Stimulated activated CD4-positive, alpha-beta T cell treated with anti-CD3 and anti-CD28 coated beads, TNF-alpha, amount 100 ng/mL, for 1 hour (primary cell): ENCODE data around the gene CLDN24.

Source experiments
- DNase-seq, 3 donors: peaks; one replicate each; pipeline ENCODE4 v3.0.0-alpha.2; 2020; ENCODE audit warnings: low read depth in 3 of 3, low spot score in 1 of 3

CLDN24 gene

DNA sequence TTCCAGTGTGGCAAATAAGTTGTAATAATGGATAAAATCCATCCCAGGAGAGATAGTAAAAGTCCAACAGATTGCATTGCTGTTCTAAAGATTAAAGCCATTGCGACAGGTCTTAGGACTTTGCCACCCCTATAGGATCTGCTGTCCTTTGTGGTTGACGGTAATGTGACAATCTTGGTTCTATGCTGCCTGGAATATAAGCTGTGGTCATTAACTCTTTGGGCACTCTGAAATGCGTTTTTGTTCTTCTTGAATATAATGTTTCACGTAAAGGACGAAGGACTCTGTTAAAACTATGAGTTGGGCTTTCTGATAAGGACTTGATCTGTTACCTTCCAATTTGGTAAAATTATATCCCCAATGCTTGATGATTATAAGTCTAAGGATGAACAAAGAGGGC, at the start of gene CLDN24:
CLDN24 (minus strand) TSS at position 101 of the 400 bp plus-strand sequence; CDS start at position 101, 0 bp downstream.
- DNase-seq, result no peak

DNA sequence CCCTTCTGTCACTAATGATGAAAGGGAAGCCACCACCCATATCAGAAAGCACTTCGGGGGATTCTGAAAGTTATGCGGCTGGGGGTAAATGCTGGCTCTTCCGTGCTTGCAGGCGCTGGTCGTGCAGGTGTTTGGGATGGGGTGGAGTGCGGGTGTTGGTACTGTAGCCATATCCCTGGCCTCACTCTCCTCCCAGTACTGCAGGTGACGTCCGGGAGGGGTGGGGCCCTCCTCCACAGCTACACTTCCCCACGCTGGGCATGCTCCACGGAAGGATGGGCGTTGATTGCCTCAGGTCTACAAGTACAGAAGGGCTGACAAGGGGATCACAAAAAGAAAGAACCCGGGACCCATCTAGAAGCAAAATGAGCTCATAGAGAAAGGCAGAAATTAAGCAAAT, 48.6 kb upstream of the CLDN24 start:
- DNase-seq, result no peak

GRCh38 chr4:183369073-183369472, 46.8 kb upstream of the CLDN24 start:
- DNase-seq, result no peak

- DNase-seq, result no peak
Measured at GRCh38 chr4:183366206-183366835, 44.1 kb upstream of the CLDN24 start.

GRCh38 chr4:183364025-183364424, 41.8 kb upstream of the CLDN24 start:
- DNase-seq, result no peak

- DNase-seq, result no peak
Measured at GRCh38 chr4:183362916-183363542, 40.8 kb upstream of the CLDN24 start.

DNA sequence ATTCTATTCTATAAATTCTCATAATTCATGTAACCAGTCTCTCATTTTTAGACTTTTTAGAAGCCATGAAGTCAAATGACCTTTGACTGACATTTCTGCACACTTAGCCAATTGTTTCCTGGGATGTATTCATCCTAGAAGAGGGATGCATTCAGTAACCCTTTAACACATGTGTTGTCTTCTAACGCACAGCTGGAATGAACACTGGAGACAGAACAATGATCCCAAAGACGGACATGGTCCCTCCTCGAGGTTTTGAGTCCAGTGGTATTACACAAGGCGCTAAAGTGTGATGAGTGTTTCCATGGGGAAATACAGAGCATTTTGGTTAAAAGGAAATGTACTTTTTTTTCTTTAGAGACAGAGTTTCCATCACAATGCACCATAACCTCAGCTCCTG, 39.8 kb upstream of the CLDN24 start:
- no peak for DNase-seq

- no peak for DNase-seq
Measured at GRCh38 chr4:183360161-183360919, 38.1 kb upstream of the CLDN24 start.

DNA sequence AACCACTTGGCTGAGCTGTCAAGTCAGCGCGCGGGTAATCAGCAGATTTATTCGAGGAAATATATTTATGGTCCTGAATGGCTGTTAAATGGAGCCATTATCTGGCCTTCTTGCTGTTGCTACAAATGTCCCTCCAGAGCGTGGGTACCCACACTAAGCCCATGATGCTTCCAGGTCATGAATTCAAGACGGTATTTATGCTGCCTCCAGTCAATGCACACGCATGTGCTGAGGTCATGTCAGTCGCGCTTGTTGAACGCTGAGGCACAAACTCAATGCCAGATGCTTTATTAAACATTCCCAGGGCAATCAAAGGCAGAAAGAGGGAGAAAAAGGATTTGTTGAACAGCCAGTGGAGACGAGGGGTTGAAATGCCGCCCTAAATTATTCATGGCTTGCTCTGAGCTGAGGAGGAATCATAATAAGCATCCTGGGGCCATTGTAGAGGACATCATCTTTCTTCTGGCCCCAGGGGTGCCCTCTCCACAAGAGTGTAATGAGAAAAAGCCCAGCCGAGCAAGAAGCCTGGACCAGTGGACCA, 36.1 kb upstream of the CLDN24 start:
- no peak for DNase-seq

- DNase-seq, result no peak
Measured at GRCh38 chr4:183356931-183357675, 34.9 kb upstream of the CLDN24 start.

GRCh38 chr4:183356173-183356830, 34.1 kb upstream of the CLDN24 start:
- no peak for DNase-seq

GRCh38 chr4:183355405-183355804, 33.2 kb upstream of the CLDN24 start:
- no peak for DNase-seq

GRCh38 chr4:183354219-183354618, 32.0 kb upstream of the CLDN24 start:
- DNase-seq, result no peak

GRCh38 chr4:183353557-183353956, 31.3 kb upstream of the CLDN24 start:
- no peak for DNase-seq

DNA sequence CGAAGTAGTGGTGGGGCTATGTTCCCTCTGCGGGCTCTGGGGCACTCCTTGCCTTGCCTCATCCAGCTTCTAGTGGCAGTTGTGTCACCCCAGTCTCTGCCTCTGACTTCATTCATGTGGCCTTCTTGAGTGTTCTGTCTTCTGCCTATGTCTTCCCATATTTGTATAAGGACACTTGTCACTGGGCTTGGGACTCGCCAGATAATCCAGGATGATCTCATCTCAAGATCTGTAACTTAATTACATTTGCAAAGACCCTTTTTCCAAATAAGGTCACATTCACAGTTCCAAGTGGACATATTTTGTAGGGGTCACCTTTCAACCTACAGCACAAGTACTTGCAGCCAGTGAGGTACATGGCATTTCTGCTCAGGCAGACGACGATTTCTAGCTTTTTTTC, 30.3 kb upstream of the CLDN24 start:
- no peak for DNase-seq

DNA sequence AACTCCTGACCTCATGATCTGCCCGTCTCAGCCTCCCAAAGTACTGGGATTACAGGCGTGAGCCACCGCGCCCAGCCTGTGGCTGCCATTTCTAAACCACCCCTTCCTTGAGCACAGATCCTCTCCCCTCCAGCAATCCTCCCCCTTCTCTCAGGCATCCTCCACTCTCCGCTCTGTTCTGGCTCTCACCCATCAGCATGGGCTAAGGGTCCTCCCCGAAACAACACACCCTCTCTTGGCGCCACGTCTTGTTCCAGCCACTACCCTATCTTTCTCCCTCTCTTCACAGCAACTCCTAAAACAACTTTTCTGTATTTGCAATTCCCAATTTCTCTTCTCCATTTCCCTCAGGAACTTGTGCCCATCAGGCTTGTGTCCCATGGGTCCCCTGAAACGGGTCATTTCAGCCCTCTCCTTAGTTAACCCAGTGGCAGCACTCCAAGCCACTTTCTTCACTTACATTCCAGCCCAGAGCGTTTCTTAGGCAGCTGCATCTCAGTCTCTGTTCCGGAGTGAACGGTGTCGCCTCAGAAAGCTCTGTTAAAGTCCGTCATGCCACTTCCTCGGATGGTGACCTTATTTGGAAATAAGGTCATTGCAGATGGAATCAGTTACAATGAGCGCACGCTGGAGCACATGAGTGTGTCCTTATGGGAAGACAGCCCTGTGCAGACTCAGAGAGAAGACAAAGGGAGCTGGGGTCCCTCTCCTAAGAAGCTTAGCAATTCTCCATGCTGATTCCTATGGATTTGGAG, 28.3 kb upstream of the CLDN24 start:
- DNase-seq, result no peak

DNA sequence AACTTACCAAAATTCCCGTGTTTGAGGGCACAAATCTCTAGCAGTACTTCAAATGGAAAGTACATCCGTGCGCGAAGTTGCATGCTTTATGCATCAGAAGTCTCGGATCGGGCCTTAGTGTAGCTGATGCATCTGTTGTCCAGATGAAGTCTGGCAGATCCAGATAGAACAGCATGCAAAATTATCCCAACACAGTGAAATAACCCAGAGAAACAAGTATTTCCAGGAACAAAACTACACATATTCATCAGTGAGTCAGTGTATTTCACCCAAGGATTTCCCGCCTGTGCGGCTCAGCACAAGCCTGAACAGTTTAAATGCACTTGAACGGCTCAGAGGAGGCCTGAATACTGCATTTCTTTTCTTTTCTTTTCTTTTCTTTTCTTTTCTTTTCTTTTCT, 27.4 kb upstream of the CLDN24 start:
- no peak for DNase-seq

- DNase-seq, result no peak
Measured at GRCh38 chr4:183348706-183349659, 26.8 kb upstream of the CLDN24 start.

- DNase-seq, result no peak
Measured at GRCh38 chr4:183348136-183348535, 25.9 kb upstream of the CLDN24 start.
